Measurements from ENCODE around the gene TMSB10.
A peak's percentile ranks its signal among the peaks of the same experiment; 100 is the strongest.
"Not testable (repeated sequence)": the region's sequence is repeated elsewhere in the genome, so short reads cannot be mapped to it uniquely, and the experiment has no call there.

Gene TMSB10

GRCh38 chr2:84944295-84944909 lies 38.9 kb downstream of the TMSB10 start:
- Histone ChIP-seq H3K4me1 (ENCODE audit: control insufficient read depth, insufficient read depth, low read length) (no peaks in the 10 kb centered on the region), H3K36me3 (ENCODE audit: control insufficient read depth in 2 of 2, insufficient read depth in 1 of 2, low read length in 2 of 2) (no peaks in the 10 kb centered on the region), H3K4me3 (ENCODE audit: low read depth, low read length) (no peak overlapping the region), H3K9me3 (ENCODE audit: control insufficient read depth, insufficient read depth, low read depth, low read length) (no peaks in the 10 kb centered on the region), H3K27ac (ENCODE audit: extremely low read depth, low read depth, low read length) (no peak overlapping the region)
- CTCF ChIA-PET = interaction anchor here (0.6 to 4.0 kb wide), 2 partner anchors 18 to 60 kb away, joined by 3 to 19 read pairs; no protein-coding TSS in a partner anchor
- POLR2A ChIA-PET = interaction anchor here (1.0 kb wide), 1 partner anchor 14 kb away, joined by 3 read pairs; no protein-coding TSS in a partner anchor
- TF ChIP-seq ZNF274 (IDR thresholded peaks at IDR 0.05; ENCODE audit: low read length) = no peak
- no peak for TF ChIP-seq ZNF274 (tag by site-specific recombination; IDR thresholded peaks at IDR 0.05; ENCODE audit: borderline replicate concordance)
- TF ChIP-seq ZNF645 (tag by site-specific recombination; IDR thresholded peaks at IDR 0.05) = no peak
- no peak for TF ChIP-seq ZNF664 (tag by site-specific recombination; IDR thresholded peaks at IDR 0.05)
- TF ChIP-seq ZNF768 (tag by site-specific recombination; IDR thresholded peaks at IDR 0.05) = no peak
- TF ChIP-seq HIC1 (tag by site-specific recombination; IDR thresholded peaks at IDR 0.05) = no peak
- TF ChIP-seq PRDM6 (tag by site-specific recombination; IDR thresholded peaks at IDR 0.05) = no peak
- TF ChIP-seq ZNF48 (tag by site-specific recombination; IDR thresholded peaks at IDR 0.05) = no peak
- TF ChIP-seq ZNF280D (tag by site-specific recombination; IDR thresholded peaks at IDR 0.05) = no peak
- TF ChIP-seq ZNF10 (tag by site-specific recombination; IDR thresholded peaks at IDR 0.05) = no peak
- TF ChIP-seq SETDB1 (IDR thresholded peaks at IDR 0.05; ENCODE audit: insufficient read length, low read length) = no peak

GRCh38 chr2:84945838-84946203 lies 40.4 kb downstream of the TMSB10 start:
- H3K4me3 ChIP-seq (ENCODE audit: low read depth, low read length); H3K27ac ChIP-seq (ENCODE audit: extremely low read depth, low read depth, low read length); H3K9me3 ChIP-seq (ENCODE audit: control insufficient read depth, insufficient read depth, low read depth, low read length); H3K36me3 ChIP-seq (ENCODE audit: control insufficient read depth in 2 of 2, insufficient read depth in 1 of 2, low read length in 2 of 2); H3K4me1 ChIP-seq (ENCODE audit: control insufficient read depth, insufficient read depth, low read length): not testable (repeated sequence)
- ChIA-PET CTCF (interaction anchor here (0.6 to 4.0 kb wide), 3 partner anchors 20 to 1429 kb away, joined by 3 to 19 read pairs (median 3); no protein-coding TSS in a partner anchor), POLR2A (interaction anchor here (0.6 to 1.7 kb wide), 5 partner anchors 8 to 39 kb away, joined by 3 to 9 read pairs (median 6); no protein-coding TSS in a partner anchor)
- TF ChIP-seq KLF1 (tag by site-specific recombination; IDR thresholded peaks at IDR 0.05) = 0 out of 2 replicates have a peak, but pooled peaks have one; percentile 17

All from HEK293 (cell line).